ENCODE data around the gene HKDC1. TPM values are rescaled to one million over a fixed set of nuclear protein-coding genes. Genes with fewer than 3 reads are reported as not detected.

Gene HKDC1
- total RNA-seq, 1 donor, result 1.0 TPM

GRCh38 chr10:69226919-69227450 is 6.9 kb downstream of the HKDC1 start:
- H3K27me3 ChIP-seq (ENCODE audit: insufficient read depth, low read length), result no peaks in the 10 kb centered on the region
- H3K9me3 ChIP-seq (ENCODE audit: low read depth, low read length), result no peaks in the 10 kb centered on the region
- H3K4me3 ChIP-seq (ENCODE audit: low read length), result no peak overlapping the region
- H3K4me1 ChIP-seq (ENCODE audit: insufficient read depth, low read length), result peaks cover 55% of the 10 kb centered on the region

DNA sequence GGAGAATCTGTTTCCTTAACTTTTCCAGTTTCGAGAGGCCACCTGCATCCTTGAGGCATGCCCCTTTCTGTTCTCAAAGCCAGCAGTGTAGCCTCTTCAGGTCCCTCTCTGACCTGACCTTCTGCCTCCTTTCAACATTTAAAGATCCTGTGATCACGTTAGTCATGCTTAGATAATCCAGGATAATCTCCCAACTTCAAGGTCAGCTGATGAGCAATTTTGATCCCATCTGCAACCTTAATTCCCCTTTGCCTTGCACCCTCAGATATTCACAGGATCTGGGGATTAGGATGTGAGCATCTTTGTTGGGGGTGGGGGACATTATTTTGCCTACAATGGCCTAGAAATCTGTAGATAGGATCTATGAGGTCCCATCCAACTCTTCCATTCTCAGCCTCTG is 8.0 kb downstream of the HKDC1 start:
- no peaks in the 10 kb centered on the region for H3K9me3 ChIP-seq (ENCODE audit: low read depth, low read length)
- no peaks in the 10 kb centered on the region for H3K27me3 ChIP-seq (ENCODE audit: insufficient read depth, low read length)
- H3K4me1 ChIP-seq (ENCODE audit: insufficient read depth, low read length), result peaks cover 43% of the 10 kb centered on the region
- H3K4me3 ChIP-seq (ENCODE audit: low read length), result no peak overlapping the region

- peaks cover 40% of the 10 kb centered on the region for H3K4me1 ChIP-seq (ENCODE audit: insufficient read depth, low read length)
- peak overlapping the region; percentile 18 for H3K4me3 ChIP-seq (ENCODE audit: low read length)
- no peaks in the 10 kb centered on the region for H3K27me3 ChIP-seq (ENCODE audit: insufficient read depth, low read length)
- no peaks in the 10 kb centered on the region for H3K9me3 ChIP-seq (ENCODE audit: low read depth, low read length)
Measured at GRCh38 chr10:69229616-69229916, 9.4 kb downstream of the HKDC1 start.

GRCh38 chr10:69230128-69230527 is 10.0 kb downstream of the HKDC1 start:
- peaks cover 35% of the 10 kb centered on the region for H3K4me1 ChIP-seq (ENCODE audit: insufficient read depth, low read length)
- no peaks in the 10 kb centered on the region for H3K27me3 ChIP-seq (ENCODE audit: insufficient read depth, low read length)
- H3K4me3 ChIP-seq (ENCODE audit: low read length), result no peak overlapping the region
- H3K9me3 ChIP-seq (ENCODE audit: low read depth, low read length), result no peaks in the 10 kb centered on the region

DNA sequence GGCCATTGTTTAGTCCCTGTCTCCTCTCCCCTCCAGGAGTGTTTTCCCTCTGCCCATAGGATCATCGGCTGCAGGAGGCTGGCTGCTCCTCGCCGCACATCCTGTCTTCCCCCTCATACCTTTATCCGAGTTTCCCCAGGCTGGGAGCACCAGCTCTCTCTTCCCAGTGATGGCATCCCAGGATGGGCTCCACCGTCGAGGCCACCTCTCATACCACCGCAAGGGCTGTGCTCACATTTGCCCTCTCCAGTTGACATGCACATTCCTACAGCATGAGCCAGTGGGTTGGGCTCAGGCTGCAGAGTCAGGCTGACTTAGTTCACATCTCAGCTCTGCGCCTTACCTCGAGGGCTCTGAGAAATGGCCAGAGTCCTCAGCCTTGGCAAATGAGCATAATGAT is 12.1 kb downstream of the HKDC1 start:
- peaks cover 28% of the 10 kb centered on the region for H3K4me1 ChIP-seq (ENCODE audit: insufficient read depth, low read length)
- no peaks in the 10 kb centered on the region for H3K9me3 ChIP-seq (ENCODE audit: low read depth, low read length)
- no peak overlapping the region for H3K4me3 ChIP-seq (ENCODE audit: low read length)
- no peaks in the 10 kb centered on the region for H3K27me3 ChIP-seq (ENCODE audit: insufficient read depth, low read length)

DNA sequence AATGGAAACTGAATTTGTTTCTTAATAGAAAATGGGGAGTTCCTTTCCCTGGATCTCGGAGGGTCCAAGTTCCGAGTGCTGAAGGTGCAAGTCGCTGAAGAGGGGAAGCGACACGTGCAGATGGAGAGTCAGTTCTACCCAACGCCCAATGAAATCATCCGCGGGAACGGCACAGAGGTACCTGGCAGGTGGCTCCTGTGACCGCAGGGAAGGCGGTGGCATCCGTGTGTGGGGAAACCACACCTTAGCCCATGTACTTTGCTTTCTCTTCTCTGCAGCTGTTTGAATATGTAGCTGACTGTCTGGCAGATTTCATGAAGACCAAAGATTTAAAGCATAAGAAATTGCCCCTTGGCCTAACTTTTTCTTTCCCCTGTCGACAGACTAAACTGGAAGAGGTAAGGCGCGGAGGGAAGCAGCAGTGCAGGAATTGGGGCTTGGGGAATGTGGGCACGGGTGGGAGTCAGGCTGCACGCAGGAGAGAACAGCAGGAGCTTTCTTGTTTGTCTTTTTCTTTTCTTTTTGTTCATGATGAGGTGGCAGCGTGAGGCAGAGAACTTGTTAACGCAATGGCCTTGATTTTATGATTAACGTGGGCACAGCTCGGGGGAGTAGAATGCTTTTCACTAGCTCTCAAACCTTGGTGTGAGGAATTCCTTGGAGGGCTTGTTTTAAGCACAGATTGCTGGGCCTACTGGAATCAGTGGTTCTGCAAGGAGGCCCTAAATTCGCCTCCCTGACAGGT is 12.8 kb downstream of the HKDC1 start:
- Histone ChIP-seq H3K4me3 (ENCODE audit: low read length) (no peak overlapping the region), H3K9me3 (ENCODE audit: low read depth, low read length) (no peaks in the 10 kb centered on the region), H3K27me3 (ENCODE audit: insufficient read depth, low read length) (no peaks in the 10 kb centered on the region), H3K4me1 (ENCODE audit: insufficient read depth, low read length) (peaks cover 27% of the 10 kb centered on the region)

DNA sequence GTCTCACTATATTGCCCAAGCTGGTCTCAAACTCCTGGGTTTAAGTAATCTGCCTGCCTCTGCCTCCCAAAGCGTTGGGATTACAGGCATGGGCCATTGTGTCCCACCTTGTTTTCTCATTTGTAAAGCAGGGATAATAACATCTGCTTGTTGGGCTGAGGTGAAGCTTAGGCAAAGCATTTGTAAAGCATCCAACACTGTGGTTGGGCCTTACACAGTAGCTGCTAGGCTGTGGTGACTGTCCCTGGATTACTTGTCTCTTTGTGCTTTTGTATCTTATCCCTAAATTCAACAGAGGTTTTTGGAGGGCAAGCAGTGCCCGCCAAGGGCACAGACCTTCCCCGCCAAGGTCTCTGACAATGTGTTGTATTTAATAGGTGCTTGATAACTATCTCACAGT is 14.3 kb downstream of the HKDC1 start:
- Histone ChIP-seq H3K4me3 (ENCODE audit: low read length) (no peak overlapping the region), H3K9me3 (ENCODE audit: low read depth, low read length) (no peaks in the 10 kb centered on the region), H3K4me1 (ENCODE audit: insufficient read depth, low read length) (peaks cover 15% of the 10 kb centered on the region), H3K27me3 (ENCODE audit: insufficient read depth, low read length) (no peaks in the 10 kb centered on the region)

DNA sequence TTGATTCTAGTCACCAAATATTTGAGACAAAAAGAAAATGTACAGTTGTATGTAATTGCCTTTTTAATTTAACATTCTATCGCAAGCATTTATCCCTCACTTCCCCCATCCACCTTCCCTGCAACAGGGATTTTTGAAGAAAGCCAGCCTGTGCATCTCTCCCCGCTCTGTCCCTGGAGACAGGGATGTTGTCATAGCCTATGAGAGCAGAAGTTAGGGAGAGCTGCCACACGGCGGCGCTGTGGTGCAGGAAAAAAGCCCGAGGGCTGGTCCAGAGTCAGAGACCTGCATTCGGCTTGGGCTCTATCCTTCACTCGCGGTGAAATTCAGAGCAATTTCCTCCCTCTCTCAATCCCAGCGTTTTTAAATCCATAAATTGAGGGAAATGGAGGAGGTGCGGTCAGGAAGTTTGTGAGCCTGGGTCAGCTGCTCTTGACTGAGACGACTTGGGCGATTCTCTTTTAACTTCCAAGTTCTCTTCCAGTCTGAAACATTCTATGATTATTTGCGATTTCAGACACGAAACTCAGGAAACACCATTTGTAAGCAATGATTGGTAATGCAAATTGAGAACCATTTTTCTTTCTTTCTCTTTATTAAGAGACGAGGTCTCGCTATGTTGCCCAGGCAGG is 17.5 kb downstream of the HKDC1 start:
- no peaks in the 10 kb centered on the region for H3K27me3 ChIP-seq (ENCODE audit: insufficient read depth, low read length)
- H3K4me3 ChIP-seq (ENCODE audit: low read length), result no peak overlapping the region
- H3K4me1 ChIP-seq (ENCODE audit: insufficient read depth, low read length), result peaks cover 17% of the 10 kb centered on the region
- no peaks in the 10 kb centered on the region for H3K9me3 ChIP-seq (ENCODE audit: low read depth, low read length)

DNA sequence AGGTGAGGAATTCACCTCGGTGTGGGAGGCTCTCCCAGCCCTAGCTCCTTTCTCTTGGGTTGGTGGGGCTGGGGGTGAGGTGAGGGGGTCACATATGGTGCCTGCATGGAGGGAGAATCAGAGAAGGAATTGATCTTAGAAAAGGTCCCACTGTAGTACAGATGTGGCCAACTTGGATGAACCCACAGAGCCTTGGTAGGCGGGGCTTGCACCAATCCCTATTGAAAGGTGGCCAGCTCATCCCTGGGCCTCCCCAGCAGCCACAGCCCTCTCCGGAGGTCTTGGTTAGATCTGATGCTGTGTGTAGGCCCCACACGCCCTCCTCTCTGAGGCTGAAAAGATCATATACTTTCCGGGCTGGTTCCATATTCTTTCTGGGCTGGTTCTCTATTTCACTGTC is 19.0 kb downstream of the HKDC1 start:
- H3K4me1 ChIP-seq (ENCODE audit: insufficient read depth, low read length), result peaks cover 17% of the 10 kb centered on the region
- H3K9me3 ChIP-seq (ENCODE audit: low read depth, low read length), result no peaks in the 10 kb centered on the region
- no peak overlapping the region for H3K4me3 ChIP-seq (ENCODE audit: low read length)
- no peaks in the 10 kb centered on the region for H3K27me3 ChIP-seq (ENCODE audit: insufficient read depth, low read length)

DNA sequence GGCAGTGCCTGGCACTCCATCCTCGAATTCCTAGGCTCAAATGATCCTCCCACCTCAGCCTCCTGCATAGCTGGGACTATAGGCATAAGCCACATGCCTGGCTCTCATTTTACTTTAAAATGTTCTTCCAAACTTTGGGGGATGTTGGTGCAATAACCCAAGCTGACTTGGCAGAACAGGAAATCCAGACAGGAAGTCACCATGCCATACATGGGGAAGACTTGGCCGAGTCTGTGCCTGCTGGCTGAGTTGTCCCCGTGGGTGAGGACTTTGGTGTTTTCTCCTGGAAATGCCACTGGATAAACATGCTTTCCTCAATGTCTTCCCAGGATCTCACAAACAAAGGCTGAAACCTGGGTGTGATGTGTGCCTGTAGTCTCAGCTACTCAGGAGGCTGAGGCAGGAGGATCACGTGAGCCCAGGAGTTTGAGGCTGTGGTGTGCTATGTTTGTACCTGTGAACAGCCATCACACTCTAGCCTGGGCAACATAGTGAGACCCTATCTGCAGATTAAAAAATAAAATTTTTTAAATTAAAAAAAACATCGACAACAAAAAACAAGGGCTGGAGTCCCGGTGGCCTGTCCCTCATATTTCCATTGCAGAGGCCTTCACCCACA is 19.8 kb downstream of the HKDC1 start:
- Histone ChIP-seq H3K9me3 (ENCODE audit: low read depth, low read length) (no peaks in the 10 kb centered on the region), H3K4me3 (ENCODE audit: low read length) (no peak overlapping the region), H3K27me3 (ENCODE audit: insufficient read depth, low read length) (no peaks in the 10 kb centered on the region), H3K4me1 (ENCODE audit: insufficient read depth, low read length) (peaks cover 17% of the 10 kb centered on the region)

DNA sequence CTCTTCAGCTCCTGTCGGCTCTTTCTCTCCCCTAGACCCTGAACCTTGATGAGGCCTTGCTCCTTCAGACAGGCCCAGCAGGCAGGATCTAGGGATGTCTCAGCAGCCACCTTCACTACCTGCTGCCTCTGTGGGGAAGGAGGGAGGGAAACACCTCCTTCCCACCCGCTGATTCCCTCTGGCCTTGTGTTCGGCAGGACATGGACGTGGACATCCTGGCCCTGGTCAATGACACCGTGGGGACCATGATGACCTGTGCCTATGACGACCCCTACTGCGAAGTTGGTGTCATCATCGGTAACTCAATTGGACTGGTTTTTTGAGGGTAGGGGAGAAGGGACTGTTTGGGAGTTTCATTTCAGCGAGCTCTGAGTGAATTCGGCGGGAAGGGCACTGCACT is 20.3 kb downstream of the HKDC1 start:
- Histone ChIP-seq H3K27me3 (ENCODE audit: insufficient read depth, low read length) (no peaks in the 10 kb centered on the region), H3K4me3 (ENCODE audit: low read length) (no peak overlapping the region), H3K9me3 (ENCODE audit: low read depth, low read length) (no peaks in the 10 kb centered on the region), H3K4me1 (ENCODE audit: insufficient read depth, low read length) (peaks cover 17% of the 10 kb centered on the region)

DNA sequence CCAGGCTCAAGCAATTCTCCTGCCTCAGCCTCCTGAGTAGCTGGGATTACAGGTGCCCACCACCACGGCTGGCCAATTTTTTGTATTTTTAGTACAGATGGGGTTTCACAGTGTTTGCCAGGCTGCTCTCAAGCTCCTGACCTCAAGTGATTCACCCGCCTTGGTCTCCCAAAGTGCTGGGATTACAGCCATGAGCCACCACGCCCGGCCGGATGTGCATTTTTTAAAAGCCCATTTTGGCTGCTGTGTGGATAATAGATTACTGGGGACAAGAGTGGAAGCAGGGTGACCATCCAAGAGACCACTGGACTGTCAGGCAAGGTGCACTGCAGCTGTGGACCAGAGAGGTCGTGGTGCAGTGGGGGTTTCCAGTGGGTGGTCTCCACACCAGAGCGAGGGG is 21.4 kb downstream of the HKDC1 start:
- Histone ChIP-seq H3K4me1 (ENCODE audit: insufficient read depth, low read length) (peaks cover 17% of the 10 kb centered on the region), H3K4me3 (ENCODE audit: low read length) (no peak overlapping the region), H3K27me3 (ENCODE audit: insufficient read depth, low read length) (no peaks in the 10 kb centered on the region), H3K9me3 (ENCODE audit: low read depth, low read length) (no peaks in the 10 kb centered on the region)

- H3K27me3 ChIP-seq (ENCODE audit: insufficient read depth, low read length), result no peaks in the 10 kb centered on the region
- no peaks in the 10 kb centered on the region for H3K9me3 ChIP-seq (ENCODE audit: low read depth, low read length)
- H3K4me3 ChIP-seq (ENCODE audit: low read length), result no peak overlapping the region
- peaks cover 17% of the 10 kb centered on the region for H3K4me1 ChIP-seq (ENCODE audit: insufficient read depth, low read length)
Measured at GRCh38 chr10:69242040-69242851, 22.1 kb downstream of the HKDC1 start.

- no peaks in the 10 kb centered on the region for H3K9me3 ChIP-seq (ENCODE audit: low read depth, low read length)
- peaks cover 13% of the 10 kb centered on the region for H3K4me1 ChIP-seq (ENCODE audit: insufficient read depth, low read length)
- no peak overlapping the region for H3K4me3 ChIP-seq (ENCODE audit: low read length)
- no peaks in the 10 kb centered on the region for H3K27me3 ChIP-seq (ENCODE audit: insufficient read depth, low read length)
Measured at GRCh38 chr10:69242852-69243212, 22.7 kb downstream of the HKDC1 start.

GRCh38 chr10:69243817-69244216 is 23.7 kb downstream of the HKDC1 start:
- Histone ChIP-seq H3K9me3 (ENCODE audit: low read depth, low read length) (no peaks in the 10 kb centered on the region), H3K4me1 (ENCODE audit: insufficient read depth, low read length) (peaks cover 10% of the 10 kb centered on the region), H3K27me3 (ENCODE audit: insufficient read depth, low read length) (no peaks in the 10 kb centered on the region), H3K4me3 (ENCODE audit: low read length) (no peak overlapping the region)

Measured in mononuclear cell (primary cell).